Stimulated activated CD8-positive, alpha-beta memory T cell treated with anti-CD3 and anti-CD28 coated beads, Interleukin-12 subunit alpha, Interleukin-12 subunit beta, amount 100 ng/mL, for 24 hours (primary cell): ENCODE results near the gene PEPD.
"Not testable (repeated sequence)": the region's sequence is repeated elsewhere in the genome, so short reads cannot be mapped to it uniquely, and the experiment has no call there.

Experiments
- DNase-seq: peaks from one replicate; pipeline ENCODE4 v3.0.0-alpha.2; 2020; ENCODE audit errors: extremely low read depth

The PEPD gene

DNA sequence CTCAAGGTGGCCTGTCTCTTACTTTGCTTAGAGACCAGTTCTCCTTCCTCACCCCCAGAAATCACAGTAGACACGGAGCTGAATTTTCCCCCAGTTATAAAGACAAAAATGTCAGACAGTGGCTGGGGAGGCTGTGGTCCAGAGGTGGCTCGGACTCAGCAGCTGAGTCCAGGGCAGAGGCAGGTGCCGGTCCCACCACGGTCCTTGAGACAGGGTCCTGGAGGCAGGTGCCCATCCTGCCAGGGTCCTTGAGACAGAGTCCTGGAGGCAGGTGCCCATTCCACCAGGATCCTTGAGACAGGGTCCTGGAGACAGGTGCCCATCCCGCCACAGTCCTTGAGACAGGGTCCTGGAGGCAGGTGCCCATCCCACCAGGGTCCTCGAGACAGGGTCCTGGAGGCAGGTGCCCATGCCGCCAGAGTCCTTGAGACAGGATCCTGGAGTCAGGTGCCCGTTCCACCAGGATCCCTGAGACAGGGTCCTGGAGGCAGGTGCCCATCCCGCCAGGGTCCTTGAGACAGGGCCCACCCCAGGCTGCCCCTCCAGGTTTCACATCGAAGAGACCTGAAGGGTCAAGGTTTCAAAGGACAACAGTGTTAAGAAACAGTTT, 23.1 kb downstream of the PEPD start:
- DNase-seq, result no peak

DNA sequence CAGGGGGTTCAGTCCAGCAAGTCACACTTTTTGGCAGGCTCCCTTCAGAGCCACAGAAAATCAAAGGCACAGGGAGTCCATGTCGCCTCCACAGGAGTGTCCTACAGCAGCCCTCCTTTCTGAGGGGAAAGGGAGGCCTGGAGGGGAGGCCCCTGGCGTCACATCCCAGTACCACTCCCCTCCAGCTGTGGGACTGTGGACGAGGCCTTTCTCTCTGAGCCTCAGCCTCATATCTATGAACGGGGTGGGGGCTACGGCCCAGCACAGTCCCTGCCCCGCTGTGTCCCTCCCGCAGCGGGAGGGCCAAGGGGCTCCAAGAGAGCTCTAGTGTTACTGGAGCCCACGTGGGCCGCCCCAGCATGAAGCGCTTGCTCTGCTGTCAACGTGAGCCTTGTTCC, 23.8 kb downstream of the PEPD start:
- DNase-seq, result no peak

DNA sequence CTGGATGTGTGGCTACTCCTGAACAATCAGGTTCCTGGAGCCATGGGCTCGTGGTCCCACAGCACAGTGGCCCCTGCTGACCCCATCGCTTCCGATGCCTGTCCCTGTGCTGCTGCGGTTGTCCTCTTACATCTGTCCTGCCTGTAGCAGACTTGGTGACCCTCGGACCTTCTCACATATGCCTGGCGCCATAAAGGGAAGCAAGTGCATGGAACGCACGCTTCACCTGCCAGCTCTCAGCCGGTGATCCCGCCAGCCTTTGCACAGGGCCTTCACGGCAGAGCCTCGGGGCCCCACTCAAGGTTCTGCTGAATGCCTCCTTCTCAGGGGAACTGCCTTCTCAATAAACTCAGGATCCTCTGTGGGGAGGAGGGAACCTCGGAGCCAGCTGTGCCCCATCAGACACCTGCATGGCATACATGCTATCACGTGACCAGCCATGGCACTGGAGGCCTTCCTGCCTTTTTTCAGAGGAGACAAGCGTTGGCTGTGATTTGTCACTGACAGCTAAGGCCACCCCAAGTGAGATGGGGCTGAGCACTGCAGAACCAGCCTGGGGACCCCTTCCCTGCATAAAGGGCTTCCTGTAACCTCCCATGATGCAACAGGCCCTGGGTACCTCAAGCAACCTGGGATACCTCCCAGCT, 24.3 kb downstream of the PEPD start:
- no peak for DNase-seq

DNA sequence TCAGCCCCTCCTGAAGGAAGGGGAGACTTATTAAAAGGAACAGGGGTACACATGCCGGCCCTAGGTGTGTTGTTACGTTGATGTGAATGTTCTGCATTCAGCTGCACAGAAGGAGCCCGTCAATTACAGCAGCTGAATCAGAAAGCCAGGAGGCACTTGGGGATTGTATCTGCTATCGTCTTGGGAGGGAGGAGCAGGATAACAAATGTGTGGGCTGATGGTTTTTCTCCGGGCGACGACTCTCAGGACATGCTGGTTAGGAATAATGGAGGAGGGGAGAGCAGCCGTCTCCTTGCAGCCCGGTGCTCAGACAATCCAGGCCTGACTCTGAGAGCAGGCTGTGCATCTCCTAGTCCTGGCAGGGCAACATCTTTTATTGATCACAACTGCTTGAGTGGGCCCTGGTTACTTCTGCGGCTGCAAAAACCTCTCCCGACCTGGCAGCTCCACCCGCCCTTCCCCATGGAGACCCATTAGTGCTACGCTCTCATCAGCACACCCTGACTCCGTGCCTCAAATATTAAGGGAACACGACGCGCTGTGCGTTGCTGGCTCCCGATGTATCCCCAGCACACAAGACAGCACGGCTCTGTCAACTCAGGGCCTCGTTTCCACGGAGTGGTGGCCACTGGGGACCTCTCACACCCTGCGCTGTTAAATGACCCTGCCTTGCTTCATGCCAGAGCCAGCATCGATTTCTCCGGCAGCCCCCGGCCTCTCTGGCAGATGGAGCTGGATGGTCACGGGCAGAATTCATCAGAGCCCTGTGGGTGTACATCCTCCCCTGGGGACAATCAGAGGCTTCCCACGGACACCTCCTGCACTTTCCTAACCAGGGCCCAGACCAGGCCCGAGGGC, 25.3 kb downstream of the PEPD start:
- no peak for DNase-seq

DNA sequence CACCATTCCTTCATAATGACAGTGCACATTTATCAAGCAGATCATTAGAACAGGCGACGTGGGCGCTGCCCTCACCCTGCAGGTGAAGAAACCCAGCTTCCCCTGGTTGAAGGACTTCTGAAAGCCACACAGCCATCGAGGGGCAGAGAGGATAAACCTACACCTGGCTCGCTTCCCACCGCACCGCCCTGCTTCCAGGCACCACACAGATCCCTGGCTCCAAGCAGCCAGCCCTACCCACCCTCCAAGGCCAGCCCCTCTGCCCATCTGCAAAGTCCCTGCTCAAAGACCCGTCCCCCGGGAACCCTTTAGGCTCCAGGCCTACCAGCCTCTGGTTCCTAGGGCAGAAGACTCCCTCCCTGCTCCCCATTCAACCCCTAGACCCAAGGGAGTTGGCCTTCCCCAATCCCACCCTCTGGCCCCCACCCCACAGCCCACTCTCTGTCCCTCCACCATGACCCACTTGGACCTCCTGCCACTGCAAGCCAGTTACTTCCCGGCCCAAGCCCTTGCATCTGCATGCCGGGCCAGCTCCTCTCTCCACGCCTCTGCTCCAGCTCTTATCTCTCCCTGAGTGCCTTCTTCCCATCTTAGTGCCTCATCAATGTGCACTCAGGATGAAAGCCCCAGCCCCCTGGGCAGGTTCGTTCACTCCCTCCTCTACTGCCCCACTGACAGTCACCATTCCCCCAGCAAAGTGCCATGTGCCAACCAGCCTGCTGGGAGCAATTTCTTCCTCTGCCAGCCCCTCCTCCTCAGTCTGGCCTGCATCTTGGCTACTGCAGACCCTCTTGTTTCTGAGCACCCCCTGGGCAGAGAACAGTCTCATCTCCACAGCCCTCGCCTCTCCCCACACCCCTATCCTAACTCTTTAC, 28.0 kb downstream of the PEPD start:
- DNase-seq, result no peak

DNA sequence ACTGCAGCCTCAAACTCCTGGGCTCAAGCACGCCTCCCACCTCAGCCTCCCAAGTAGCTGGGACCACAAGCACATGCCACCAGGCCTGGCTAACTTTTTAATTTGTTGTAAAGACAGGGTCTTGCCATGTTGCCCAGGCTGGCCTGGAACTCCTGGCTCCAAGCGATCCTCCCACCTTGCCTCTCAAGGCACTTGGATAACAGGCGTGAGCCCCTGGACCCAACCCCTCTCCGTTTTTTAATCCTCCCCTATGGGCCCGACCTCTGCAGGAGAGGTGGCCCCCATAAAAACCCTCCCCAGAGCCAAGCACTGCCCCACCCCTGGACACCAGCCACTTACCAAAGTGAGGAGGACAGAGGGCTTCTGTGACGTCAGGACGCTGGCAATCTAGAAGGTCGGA, 28.6 kb downstream of the PEPD start:
- DNase-seq, result no peak

DNA sequence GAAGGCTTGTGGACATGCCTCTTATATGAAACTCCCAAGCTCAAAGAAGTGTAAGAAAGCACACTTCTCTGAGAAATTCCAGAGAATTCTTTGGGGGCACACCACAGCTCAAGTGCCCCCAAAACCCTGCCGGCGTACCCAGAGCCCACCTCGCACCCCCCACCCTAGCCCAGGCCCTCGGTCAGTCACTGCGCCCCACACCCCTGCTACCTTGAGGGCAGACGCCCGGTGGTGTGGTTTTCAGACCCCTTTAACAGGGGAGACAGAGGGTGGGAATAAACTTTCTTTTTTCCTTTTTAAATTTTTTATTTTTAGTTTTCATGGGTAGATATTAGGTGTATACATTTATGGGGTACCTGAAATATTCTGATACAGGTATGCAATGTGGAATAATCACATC, 29.5 kb downstream of the PEPD start:
- DNase-seq, result no peak

DNA sequence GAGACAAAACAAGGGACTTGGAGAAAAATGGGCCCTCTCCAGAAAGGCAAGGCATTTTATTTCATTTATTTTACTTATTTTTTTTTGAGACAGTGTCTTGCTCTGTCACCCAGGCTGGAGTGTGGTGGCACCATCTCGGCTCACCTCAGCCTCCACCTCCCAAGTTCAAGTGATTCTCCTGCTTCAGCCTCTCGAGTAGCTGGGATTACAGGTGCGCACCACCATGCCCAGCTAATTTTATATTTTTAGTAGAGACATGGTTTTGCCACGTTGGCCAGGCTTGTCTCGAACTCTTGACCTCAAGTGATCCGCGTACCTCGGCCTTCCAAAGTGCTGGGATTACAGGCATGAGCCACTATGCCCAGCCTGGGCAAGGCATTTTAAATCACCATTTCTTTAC, 31.0 kb downstream of the PEPD start:
- not testable (repeated sequence) for DNase-seq

DNA sequence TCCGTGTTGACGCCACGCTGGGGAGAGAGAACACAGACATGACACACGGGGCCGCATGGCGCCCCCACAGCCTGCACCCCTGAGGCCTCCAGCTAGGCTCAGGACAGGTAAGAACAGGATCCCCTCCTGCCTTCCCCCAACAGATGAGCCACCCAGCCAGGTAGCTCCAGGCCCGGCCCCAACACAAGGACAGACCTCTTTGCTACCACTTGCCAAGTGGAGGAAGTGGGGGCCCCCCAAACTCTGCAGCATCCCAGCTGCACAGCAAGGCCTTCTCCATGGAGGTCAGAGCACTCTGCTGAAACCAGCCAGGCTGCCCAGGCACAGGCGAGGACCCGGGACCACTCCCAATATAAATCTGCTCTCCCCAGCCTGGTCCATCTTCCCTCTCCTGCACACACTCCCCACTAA, 31.5 kb downstream of the PEPD start:
- DNase-seq, result no peak

DNA sequence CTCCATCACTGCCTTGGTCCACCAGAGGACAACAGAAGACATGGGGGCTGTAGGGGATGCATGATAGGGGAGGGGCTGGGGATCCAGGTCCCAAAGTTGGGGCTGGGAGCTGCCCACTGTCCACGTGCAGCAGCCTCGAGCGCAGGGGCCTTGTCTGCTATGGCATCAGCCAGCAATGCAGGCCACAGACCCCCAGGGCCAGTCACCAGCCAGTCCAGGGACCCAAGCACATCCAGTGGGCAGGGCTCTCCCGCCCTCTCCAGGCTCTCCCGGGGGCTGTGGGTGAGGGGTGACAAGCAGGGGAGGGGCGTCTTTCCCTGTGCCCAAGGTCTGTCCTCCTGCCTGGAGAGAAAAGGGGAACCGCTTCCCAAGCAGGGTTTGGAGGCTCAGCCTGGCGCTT, 32.8 kb downstream of the PEPD start:
- DNase-seq, result no peak

DNA sequence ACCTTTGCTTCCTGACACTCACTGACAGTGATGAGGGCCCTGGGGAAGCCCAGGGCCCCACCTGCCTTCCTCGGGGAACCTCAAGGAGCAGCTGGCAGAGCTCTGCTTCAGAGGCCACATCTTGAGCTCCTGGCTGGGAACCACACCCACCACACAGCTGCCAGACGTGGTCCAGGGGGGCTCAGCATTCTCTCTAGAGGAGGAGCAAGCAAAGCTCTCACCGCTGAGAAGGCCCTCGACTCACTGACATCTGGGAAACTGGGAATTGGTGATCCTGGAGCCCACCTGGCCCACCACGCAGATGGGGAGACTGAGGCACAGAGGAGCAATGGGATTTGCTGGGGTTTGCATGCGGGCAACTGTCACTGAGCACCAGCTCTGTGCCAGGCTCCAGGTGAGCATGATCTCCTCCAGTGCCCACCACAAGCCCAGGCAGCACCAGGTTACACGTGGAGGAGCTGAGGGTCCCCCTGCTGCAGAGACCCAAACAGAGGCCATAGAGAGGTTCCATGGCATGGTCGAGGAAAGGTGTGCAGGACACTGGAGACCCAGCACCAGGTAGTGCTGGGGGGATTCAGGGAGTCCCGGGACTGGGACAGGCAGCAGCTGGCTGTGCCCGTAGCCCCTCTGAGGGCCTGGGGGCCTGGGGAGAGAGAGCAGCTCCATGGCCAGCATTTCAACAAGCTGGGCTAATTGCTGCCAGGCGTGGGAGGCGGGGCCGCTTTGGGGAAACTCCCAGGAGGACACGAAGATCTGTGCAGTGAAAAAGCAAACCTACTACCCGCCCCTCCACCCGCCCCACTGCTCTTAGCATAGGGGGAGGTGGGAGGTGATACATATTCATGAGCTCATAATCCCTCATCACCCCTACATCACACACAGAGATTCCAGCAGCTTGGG, 33.4 kb downstream of the PEPD start:
- no peak for DNase-seq

DNA sequence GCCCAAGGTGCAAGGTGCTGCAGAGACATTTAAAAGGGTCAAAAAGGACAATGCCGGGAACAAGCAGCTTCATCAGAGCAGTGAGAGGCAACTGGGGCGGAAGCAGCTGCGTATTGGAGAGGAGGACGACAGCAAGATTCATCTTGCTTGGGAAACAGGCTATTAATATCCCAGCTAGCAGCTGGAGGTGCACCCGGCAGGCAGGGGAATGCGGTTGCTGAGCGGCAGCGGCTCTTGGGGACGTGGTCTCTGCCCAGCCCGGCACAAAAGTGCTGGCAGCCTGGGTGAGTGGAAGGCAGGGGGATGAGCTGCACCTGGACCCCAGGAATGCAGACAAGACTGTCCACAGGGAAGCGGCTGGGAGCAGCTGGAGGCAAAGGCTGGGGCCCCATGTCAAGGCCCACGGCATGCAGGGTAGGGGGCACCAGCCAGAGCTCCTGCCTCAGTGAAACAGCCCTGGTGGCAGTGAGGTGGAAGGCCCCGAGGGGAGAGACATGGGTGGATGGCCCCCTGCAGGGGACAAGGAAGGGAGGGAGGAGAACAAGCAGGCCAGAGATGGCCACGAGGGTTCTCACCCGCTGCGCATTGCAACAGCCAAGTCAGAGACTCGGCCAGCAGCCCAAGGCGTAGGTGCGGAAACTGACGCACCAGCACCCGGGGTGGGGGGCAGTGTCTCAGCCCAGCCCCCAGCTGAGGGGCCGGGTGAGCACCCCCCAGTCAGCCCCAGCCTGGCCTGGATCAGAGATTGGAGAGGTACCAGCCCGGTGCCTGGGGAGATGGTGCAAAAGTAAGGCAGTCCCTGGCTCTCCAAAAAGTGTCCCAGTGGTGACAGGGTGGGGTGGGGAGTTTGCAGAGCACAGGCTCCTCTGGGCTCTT, 34.4 kb downstream of the PEPD start:
- DNase-seq, result no peak

DNA sequence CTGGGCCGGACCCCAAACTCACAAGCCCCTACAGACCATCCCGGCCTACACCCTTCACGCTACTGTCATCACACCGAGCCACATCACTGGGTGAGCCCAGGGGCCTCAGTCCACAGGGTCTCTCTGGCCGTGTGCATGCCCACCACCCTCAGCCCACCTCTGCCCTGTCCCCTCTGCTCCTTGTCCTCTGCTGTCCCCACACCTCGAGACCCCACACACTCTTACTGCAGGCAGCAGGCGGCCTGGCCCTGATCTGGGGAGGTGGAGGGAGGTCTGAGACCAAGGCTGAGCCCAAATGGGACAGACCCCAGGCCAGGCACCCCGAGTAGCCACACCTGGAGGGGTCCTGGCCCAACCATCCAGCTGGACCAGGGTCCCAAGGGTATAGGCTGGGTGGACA, 35.2 kb downstream of the PEPD start:
- no peak for DNase-seq

DNA sequence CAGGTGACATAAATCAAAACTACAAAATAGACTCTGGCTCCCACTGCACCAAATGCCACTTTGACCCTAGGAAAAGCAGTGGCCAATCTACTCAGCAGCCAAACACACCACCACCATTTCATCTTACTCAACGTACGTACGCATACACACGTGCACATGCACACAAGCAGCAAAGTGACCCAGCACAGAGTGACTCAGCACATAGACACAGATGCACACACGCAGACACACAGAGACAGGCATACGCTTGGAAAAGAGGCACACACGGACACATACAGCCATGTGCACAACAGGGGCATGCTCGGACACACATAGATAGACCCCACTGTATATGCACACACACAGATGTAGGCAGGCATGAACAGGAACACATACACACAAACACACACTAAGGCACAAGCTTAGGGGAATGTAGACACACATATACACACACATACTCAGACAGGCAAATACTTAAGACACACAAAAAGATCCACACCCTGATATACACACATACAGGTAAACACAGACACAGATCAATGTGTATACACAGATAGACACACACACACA, 37.3 kb downstream of the PEPD start:
- no peak for DNase-seq

DNA sequence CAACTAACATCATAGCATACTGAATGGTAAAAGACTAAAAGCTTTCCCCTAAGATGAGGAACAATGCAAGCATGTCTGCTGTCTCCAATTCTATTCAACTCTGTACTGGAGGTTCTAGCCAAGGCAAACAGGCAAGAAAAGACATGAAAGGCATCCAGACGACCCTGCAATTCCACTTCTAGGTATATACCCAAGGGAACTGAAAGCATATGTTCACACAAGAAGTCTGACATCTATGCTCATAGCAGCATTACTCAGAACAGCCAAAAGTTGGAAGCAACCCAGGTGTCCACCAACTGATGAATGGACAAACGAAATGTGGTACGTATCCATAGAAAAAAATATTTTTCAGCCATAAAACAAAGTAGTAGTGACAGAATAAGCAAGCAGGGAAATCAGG, 39.1 kb downstream of the PEPD start:
- DNase-seq, result no peak

DNA sequence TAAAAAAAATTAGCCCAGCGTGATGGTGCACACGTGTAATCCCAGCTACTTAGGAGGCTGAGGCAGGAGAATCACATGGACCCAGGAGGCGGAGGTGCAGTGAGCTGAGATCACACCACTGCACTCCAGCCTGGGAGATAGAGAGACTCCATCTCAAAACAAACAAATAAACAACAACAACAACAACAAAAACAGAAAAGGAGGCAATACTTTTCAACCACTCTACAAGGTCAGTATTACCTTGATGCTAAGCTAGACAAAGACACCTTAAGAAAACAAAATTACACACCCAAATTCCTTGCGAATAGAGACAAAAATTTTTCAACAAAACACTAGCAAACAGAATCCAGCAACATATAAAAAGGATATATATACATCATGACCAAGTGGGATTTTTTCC, 39.7 kb downstream of the PEPD start:
- DNase-seq, result no peak

DNA sequence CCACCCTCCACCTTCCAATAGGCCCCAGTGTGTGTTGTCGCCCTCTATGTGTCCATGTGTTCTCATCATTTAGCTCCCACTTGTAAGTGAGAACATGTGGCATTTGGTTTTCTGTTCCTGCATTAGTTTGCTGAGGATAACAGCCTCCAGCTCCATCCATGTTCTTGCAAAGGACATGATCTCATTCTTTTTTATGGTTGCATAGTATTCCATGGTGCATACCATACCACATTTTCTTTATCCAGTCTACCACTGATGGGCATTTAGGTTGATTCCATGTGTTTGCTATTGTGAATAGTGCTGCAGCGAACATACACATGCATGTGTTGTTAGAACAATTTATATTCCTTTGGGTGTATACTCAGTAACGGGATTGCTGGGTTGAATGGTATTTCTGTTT, 42.0 kb downstream of the PEPD start:
- DNase-seq, result not testable (repeated sequence)

DNA sequence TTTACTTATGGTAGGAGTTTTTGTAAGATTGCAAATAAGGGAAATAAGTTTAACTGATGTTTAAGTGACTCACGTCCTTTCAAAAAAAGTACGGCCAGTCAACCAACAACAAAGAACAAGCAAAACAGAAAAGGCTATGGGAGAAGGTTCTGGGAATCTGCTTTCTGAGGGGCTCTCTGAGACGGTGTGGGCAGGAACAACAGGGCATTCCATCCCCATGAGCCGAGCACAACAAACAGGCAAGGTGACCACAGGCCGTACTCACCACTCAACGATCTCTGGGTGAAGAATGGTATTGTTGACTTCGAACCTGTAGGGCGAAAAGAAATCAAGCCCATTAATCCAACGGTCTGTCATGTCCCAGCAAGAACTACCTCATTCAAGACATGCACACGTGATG, 43.8 kb downstream of the PEPD start:
- no peak for DNase-seq

DNA sequence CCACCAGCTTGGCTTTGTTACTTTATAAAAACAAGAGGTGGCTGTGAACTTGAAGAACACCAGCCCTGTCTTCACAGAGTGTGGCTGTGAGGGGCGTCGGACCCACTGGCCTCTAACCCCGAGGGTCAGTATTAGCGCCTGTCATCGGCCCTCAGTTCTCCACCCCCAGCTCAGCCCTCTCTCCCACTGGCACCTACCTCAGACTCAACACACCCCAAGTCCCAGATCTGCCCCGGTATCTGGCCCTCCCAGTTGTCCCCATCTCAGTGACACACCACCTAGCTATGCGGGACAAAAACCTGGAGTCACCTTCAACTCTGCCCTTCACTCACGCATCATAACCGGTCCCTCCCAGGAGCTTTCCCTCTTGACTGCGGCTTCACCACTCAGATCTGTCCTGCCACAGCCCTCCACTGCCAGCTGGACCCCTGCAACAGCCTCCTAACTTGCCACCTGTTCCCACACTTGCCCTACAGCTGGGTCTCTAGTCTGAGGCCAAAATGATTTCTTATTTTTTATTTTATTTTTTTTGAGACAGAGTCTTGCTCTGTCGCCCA, 45.4 kb downstream of the PEPD start:
- DNase-seq, result no peak
